ENCODE measurements around the gene APEX1.
A peak's percentile ranks its signal among the peaks of the same experiment; 100 is the strongest.

APEX1 gene

DNA sequence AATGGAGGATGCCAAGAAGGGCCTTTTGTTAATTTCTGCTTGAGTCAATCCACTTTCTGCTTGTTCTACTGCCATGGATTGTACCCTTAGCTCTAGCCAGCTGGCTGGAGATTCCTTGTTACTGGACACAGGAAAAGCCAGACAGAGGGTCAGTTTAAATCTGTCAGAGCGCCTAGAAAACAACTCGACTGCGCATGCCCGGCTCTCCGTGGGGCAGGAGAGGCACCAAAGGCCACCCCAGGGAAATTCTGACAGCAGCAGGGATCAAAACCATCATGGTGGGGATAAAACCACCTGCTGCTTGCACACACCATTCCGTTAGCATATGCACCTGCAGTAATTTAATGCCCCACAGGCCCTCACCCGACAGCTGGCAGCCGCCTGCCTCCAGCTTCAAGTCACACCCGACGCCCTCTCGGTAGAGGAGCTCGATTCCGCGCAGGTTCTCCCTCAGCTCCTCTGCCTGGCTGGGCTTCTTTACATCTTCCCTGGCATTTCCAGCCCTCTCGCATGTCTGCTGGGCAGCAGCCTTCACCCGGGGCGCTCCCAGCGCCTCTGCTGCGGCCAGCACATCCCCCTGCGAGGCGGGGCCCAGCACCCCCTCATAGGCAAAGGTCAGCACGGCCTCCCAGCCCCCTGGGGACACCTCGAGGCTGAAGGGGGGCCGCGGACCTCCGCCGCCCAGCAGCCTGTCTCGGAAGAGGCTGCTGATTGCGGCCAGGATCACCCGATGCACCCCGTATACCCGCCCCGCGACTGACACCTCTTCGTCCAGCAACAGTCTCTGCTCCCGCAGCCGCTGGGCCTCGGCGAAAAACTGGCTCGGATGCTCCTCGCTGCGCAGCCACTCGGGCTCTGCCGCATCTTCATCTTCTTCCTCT, 20.1 kb upstream of the APEX1 start:
- no peak for TF ChIP-seq POLR2AphosphoS5 (IDR thresholded peaks at IDR 0.05; ENCODE audit: low read depth)
- no peak for TF ChIP-seq SPI1 (IDR thresholded peaks at IDR 0.05; ENCODE audit: borderline replicate concordance, low read depth)
- TF ChIP-seq, protein P1, sequence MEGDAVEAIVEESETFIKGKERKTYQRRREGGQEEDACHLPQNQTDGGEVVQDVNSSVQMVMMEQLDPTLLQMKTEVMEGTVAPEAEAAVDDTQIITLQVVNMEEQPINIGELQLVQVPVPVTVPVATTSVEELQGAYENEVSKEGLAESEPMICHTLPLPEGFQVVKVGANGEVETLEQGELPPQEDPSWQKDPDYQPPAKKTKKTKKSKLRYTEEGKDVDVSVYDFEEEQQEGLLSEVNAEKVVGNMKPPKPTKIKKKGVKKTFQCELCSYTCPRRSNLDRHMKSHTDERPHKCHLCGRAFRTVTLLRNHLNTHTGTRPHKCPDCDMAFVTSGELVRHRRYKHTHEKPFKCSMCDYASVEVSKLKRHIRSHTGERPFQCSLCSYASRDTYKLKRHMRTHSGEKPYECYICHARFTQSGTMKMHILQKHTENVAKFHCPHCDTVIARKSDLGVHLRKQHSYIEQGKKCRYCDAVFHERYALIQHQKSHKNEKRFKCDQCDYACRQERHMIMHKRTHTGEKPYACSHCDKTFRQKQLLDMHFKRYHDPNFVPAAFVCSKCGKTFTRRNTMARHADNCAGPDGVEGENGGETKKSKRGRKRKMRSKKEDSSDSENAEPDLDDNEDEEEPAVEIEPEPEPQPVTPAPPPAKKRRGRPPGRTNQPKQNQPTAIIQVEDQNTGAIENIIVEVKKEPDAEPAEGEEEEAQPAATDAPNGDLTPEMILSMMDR (IDR thresholded peaks at IDR 0.05; ENCODE audit: insufficient read depth, low read length) = no peak
- TF ChIP-seq, protein P2, sequence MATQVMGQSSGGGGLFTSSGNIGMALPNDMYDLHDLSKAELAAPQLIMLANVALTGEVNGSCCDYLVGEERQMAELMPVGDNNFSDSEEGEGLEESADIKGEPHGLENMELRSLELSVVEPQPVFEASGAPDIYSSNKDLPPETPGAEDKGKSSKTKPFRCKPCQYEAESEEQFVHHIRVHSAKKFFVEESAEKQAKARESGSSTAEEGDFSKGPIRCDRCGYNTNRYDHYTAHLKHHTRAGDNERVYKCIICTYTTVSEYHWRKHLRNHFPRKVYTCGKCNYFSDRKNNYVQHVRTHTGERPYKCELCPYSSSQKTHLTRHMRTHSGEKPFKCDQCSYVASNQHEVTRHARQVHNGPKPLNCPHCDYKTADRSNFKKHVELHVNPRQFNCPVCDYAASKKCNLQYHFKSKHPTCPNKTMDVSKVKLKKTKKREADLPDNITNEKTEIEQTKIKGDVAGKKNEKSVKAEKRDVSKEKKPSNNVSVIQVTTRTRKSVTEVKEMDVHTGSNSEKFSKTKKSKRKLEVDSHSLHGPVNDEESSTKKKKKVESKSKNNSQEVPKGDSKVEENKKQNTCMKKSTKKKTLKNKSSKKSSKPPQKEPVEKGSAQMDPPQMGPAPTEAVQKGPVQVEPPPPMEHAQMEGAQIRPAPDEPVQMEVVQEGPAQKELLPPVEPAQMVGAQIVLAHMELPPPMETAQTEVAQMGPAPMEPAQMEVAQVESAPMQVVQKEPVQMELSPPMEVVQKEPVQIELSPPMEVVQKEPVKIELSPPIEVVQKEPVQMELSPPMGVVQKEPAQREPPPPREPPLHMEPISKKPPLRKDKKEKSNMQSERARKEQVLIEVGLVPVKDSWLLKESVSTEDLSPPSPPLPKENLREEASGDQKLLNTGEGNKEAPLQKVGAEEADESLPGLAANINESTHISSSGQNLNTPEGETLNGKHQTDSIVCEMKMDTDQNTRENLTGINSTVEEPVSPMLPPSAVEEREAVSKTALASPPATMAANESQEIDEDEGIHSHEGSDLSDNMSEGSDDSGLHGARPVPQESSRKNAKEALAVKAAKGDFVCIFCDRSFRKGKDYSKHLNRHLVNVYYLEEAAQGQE (IDR thresholded peaks at IDR 0.05; ENCODE audit: insufficient replicate concordance, low read depth) = no peak
- no peak for TF ChIP-seq GABPA (IDR thresholded peaks at IDR 0.05; ENCODE audit: low read depth)
- H3K4me3 ChIP-seq (replicated peaks; ENCODE audit: insufficient read depth, low read length) = no peak overlapping the region
- H3K27me3 ChIP-seq (ENCODE audit: insufficient read depth, poor library complexity, severe bottlenecking) = no peaks in the 10 kb centered on the region
- no peak overlapping the region for H3K27ac ChIP-seq (replicated peaks)
- no peak for DNase-seq (ENCODE audit: low read depth in 1 of 2, low spot score in 1 of 2)

DNA sequence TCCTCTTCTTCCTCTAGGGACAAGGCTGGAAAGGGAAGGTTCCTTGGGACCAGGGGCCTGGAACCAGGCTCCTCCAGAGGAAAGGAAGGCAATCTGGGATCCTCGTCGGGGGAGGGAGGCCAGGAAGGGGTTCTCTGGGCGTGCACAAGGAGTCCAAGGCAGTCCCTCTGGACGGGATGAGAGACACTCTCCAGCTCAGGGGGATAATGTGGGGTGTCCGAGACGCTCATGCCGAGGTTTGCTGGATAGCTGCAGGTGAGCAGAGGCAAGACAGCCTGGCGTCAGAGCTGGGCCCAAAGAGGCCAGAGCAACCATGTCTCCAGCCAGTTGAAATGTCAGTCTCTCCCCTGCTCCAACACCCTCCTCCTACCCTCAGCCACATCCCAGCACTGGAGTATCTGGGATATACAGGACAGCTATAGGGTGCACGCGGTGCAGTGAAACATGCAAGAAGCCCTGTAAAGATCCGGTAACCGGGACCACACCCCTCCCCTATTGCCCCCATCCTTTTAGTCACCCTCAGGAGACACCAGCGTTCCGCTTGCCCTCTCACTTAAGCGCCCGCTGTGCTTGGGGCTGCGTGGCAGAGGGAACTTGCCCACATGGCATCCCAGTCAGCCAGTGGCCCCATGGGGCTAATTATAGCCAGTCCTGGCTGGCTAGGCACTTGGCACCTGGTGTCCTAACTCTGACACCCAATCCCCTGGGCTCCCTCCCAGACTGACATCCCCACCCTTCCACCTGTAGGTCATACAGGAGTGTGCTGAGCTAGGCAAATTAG, 19.3 kb upstream of the APEX1 start, which contains the start of gene KLHL33:
TSS of gene KLHL33 (minus strand) at position 585 of the 781 bp plus-strand sequence. CDS start at position 230, 355 bp downstream.
- Histone ChIP-seq H3K27ac (replicated peaks) (no peak within 1 kb of the TSS), H3K27me3 (ENCODE audit: insufficient read depth, poor library complexity, severe bottlenecking) (no peaks in the 10 kb centered on the region), H3K4me3 (replicated peaks; ENCODE audit: insufficient read depth, low read length) (no peak within 1 kb of the TSS)
- no peak for DNase-seq (ENCODE audit: low read depth in 1 of 2, low spot score in 1 of 2)
- TF ChIP-seq POLR2AphosphoS5 (IDR thresholded peaks at IDR 0.05; ENCODE audit: low read depth) (no peak), SPI1 (IDR thresholded peaks at IDR 0.05; ENCODE audit: borderline replicate concordance, low read depth) (no peak), GABPA (IDR thresholded peaks at IDR 0.05; ENCODE audit: low read depth) (no peak)
- TF ChIP-seq, protein P2 (IDR thresholded peaks at IDR 0.05; ENCODE audit: insufficient replicate concordance, low read depth) = no peak
- TF ChIP-seq, protein P1 (IDR thresholded peaks at IDR 0.05; ENCODE audit: insufficient read depth, low read length) = no peak

DNA sequence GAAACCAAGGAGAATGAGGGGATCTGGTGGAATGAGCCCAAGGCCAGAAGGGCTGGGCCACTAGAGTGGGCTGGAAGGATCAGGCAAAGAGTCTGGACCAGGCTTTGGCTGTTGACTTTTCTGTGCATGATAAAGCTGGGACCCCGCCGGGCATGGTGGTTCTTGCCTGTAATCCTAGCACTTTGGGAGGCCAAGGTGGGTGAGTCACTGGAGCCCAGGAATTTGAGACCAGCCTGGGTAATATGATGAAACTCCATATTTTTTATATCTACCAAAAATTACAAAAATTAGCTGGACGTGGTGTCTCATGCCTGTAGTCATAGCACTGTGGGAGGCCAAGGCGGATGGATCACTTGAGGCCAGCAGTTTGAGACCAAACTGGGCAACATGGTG, 18.7 kb upstream of the APEX1 start:
- TF ChIP-seq POLR2AphosphoS5 (IDR thresholded peaks at IDR 0.05; ENCODE audit: low read depth) (no peak), GABPA (IDR thresholded peaks at IDR 0.05; ENCODE audit: low read depth) (no peak)
- no peaks in the 10 kb centered on the region for H3K27me3 ChIP-seq (ENCODE audit: insufficient read depth, poor library complexity, severe bottlenecking)
- H3K4me3 ChIP-seq (replicated peaks; ENCODE audit: insufficient read depth, low read length) = no peak overlapping the region
- DNase-seq (ENCODE audit: low read depth in 1 of 2, low spot score in 1 of 2) = no peak
- H3K27ac ChIP-seq (replicated peaks) = no peak overlapping the region

DNA sequence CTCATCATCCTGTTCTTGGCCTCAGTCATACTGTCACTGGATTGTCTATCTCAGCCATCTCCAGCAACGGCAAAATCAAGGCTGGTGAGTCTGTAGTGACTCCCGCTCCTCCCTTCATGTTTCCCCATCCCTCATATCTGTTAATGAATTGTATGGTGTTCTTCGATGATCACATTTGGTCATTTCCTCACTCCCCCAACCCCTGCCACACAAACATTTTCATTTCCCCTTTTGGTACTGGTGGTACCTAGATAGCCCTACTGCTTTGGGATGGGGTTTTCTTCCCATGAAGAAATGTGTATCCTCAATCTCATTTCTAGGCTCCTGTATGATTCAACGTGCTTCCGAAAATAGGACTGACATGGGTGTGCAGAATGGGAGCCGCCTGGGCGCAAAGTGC, 16.4 kb upstream of the APEX1 start:
- DNase-seq (ENCODE audit: low read depth in 1 of 2, low spot score in 1 of 2) = no peak
- Histone ChIP-seq H3K27me3 (ENCODE audit: insufficient read depth, poor library complexity, severe bottlenecking) (no peaks in the 10 kb centered on the region), H3K4me3 (replicated peaks; ENCODE audit: insufficient read depth, low read length) (no peak overlapping the region), H3K27ac (replicated peaks) (no peak overlapping the region)
- TF ChIP-seq GABPA (IDR thresholded peaks at IDR 0.05; ENCODE audit: low read depth) (no peak), SPI1 (IDR thresholded peaks at IDR 0.05; ENCODE audit: borderline replicate concordance, low read depth) (peak; percentile 56; the same call in 1 of the 2 replicates)

All from HL-60 (cell line).